ENCODE measurements around the gene CLASRP. TPM values are rescaled to one million over a fixed set of nuclear protein-coding genes. Genes with fewer than 3 reads are reported as not detected.

CLASRP gene
- polyA plus RNA-seq, 4 donors = 55.9 to 94.2 (median 64.6) TPM

GRCh38 chr19:45016388-45017314 is 22.2 kb upstream of the CLASRP start:
- peak in 2 of 4 donors; percentile 22 to 29 for DNase-seq (ENCODE audit: low read depth in 4 of 4, low spot score in 3 of 4)

GRCh38 chr19:45019187-45019586 is 19.7 kb upstream of the CLASRP start:
- DNase-seq (ENCODE audit: low read depth in 4 of 4, low spot score in 3 of 4) = no peak

GRCh38 chr19:45020071-45020470 is 18.8 kb upstream of the CLASRP start:
- DNase-seq (ENCODE audit: low read depth in 4 of 4, low spot score in 3 of 4) = no peak

GRCh38 chr19:45021971-45022370 is 16.9 kb upstream of the CLASRP start:
- DNase-seq (ENCODE audit: low read depth in 4 of 4, low spot score in 3 of 4) = no peak

- DNase-seq (ENCODE audit: low read depth in 4 of 4, low spot score in 3 of 4) = no peak
These were observed 15.8 kb upstream of the CLASRP start for GRCh38 chr19:45023048-45023447.

GRCh38 chr19:45025264-45025663 is 13.6 kb upstream of the CLASRP start:
- no peak for DNase-seq (ENCODE audit: low read depth in 4 of 4, low spot score in 3 of 4)

GRCh38 chr19:45027371-45027770 is 11.5 kb upstream of the CLASRP start:
- no peak for DNase-seq (ENCODE audit: low read depth in 4 of 4, low spot score in 3 of 4)

- no peak for DNase-seq (ENCODE audit: low read depth in 4 of 4, low spot score in 3 of 4)
These were observed 8.0 kb upstream of the CLASRP start for GRCh38 chr19:45030825-45031224.

- DNase-seq (ENCODE audit: low read depth in 4 of 4, low spot score in 3 of 4) = no peak
These were observed 6.4 kb upstream of the CLASRP start for GRCh38 chr19:45032421-45032820.

GRCh38 chr19:45035755-45036154 is 3.1 kb upstream of the CLASRP start:
- DNase-seq (ENCODE audit: low read depth in 4 of 4, low spot score in 3 of 4) = no peak

GRCh38 chr19:45037393-45038169 is 1.3 kb upstream of the CLASRP start:
- DNase-seq (ENCODE audit: low read depth in 4 of 4, low spot score in 3 of 4) = no peak

- no peak for DNase-seq (ENCODE audit: low read depth in 4 of 4, low spot score in 3 of 4)
These were observed 1.4 kb downstream of the CLASRP start for GRCh38 chr19:45040059-45040771.

- DNase-seq (ENCODE audit: low read depth in 4 of 4, low spot score in 3 of 4) = no peak
These were observed 2.3 kb downstream of the CLASRP start for GRCh38 chr19:45041125-45041524.

- DNase-seq (ENCODE audit: low read depth in 4 of 4, low spot score in 3 of 4) = no peak
These were observed 7.0 kb downstream of the CLASRP start for GRCh38 chr19:45045671-45046353.

GRCh38 chr19:45046355-45046754 is 7.5 kb downstream of the CLASRP start:
- no peak for DNase-seq (ENCODE audit: low read depth in 4 of 4, low spot score in 3 of 4)

GRCh38 chr19:45047188-45047797 is 8.4 kb downstream of the CLASRP start:
- DNase-seq (ENCODE audit: low read depth in 4 of 4, low spot score in 3 of 4) = no peak

- DNase-seq (ENCODE audit: low read depth in 4 of 4, low spot score in 3 of 4) = no peak
These were observed 10.4 kb downstream of the CLASRP start for GRCh38 chr19:45049073-45049736.

- DNase-seq (ENCODE audit: low read depth in 4 of 4, low spot score in 3 of 4) = no peak
These were observed 11.2 kb downstream of the CLASRP start for GRCh38 chr19:45050036-45050435.

GRCh38 chr19:45051929-45052579 is 13.2 kb downstream of the CLASRP start:
- no peak for DNase-seq (ENCODE audit: low read depth in 4 of 4, low spot score in 3 of 4)
